ENCODE results near the gene SYNRG.

The SYNRG gene

DNA sequence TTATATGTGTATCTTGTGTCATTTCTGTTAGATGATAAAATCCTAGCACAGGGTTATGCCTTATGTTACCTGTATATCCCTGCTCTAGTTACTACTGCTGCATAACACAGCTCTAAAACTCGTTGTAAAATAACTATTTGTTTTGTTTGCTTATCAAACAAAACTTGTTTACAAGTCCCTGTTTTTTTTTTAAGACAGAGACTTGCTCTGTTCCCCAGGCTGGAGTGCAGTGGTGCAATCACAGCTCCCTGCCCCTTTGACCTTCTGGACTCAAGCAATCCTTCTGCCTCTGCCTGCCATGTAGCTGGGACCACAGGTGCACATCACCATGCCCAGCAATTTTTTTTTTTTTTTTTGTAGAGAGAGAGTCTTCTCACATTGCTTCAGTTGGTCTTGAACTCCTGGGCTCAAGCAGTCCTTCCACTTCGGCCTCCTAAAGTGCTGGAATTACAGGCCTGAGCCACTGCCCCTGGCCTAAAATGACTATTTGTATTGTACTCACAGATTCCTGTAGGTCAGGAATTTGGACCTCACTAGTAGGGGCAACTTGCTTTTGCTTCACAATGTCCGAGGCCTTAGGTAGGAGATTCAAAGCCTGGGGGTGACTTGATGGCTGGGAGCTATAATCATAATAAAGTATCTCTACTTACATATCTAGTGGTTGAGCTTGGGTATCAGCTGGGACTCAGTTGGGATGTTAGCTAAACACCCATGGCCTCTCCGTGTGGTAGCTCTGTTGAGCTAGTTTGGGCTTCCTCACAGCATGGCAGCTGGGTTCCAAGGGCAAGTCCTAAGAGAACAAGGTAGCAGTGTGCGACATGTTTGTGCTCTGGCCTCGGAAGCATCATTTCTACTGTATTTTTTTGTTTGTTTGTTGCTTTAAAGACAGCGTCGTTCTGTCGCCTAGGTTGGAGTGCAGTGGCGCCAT lies 106.9 kb downstream of the SYNRG start:
- DNase-seq (ENCODE audit: low spot score) = no peak

DNA sequence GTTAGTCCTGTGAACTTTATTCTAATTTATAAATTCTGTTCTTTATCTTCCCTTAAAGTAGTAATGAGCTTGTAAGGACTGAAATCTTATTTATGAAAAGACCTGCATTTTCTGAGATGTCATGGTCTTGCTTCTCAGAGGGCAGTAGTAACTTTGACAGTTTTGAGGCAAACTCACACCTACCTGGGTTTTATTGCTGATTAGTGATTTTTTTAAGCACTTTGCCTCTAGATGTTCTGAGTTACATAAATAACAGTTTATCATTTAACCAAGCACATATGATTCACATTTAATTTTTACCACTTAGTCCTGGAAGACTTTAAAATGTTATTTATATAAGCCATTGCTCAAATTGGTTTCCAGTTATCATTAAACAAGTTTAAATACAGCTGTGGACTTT lies 108.8 kb downstream of the SYNRG start:
- DNase-seq (ENCODE audit: low spot score) = no peak

DNA sequence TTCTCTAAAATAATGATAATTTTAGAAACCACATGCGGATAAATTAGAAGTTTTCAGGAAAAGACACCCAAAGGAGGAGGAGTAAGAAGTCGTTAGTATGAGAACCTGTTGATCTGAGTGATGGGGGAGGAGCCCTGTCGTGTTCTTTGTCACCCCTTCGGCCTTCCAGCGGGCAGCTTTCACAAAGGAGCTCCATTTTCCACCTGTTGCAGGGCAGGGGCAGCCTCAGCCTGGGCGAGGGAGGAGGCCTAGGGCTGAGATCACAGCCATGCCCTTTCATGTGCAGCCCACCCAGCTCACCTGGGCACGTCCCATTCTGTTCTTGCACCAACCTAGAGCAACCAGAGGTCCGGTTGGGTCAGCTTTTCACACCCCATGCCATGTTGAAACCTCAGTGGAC lies 114.2 kb downstream of the SYNRG start:
- DNase-seq (ENCODE audit: low spot score) = no peak

DNA sequence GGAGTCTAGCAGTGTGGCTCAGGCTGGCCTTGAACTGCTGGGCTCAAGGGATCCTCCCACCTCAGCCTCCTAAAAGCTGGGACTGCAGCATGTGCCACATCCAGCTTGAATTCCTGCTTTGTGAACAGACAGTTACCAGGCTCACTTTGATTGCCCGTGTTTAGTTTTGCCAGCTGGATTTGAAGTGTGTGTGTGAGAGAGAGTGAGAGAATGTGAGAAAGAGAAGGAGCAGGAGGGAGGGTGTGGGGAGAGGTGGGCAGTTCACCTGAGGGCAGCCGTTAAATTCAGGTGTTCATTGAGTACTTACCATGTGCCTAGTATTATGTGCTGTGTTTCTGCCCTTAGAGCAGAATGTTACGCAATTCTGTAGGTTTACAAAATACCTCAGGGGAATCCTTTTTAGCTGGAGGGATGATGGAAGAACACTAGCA lies 114.8 kb downstream of the SYNRG start:
- DNase-seq (ENCODE audit: low spot score) = no peak

DNA sequence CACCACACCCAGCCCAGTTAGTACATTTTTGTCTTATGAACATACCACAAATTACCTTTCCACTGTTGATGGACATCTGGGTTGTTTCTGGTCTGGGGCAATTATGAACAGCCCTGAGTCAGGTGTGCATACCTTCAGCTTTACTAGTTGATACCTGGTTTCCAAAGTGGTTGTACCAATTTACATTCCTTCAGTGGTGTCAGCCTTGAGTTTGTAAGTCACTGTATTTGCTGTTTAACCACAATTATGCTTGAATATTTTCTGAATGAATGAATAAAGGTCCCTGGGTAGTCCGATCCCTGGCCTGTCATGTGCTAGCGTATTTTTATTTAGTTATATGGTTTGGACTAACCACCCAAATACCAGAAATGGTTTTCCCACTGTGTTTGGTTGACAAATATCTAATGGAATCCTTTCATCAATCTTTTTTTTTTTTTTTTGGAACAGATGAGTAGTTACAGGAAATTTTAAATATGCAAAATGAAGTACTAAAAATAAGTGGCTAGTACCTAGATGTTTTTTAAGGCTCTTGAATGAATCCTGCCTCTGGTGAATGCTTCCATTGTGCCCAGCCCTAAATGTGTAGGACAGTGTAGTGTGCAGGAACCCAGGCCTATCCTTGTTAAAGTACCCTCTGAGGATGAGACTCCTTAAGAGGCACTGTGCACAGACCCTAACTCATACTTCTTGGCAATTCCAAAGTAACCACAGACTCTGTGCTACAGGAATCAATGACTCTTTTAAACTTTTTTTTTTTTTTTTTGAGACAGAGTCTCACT lies 115.8 kb downstream of the SYNRG start:
- no peak for DNase-seq (ENCODE audit: low spot score)

DNA sequence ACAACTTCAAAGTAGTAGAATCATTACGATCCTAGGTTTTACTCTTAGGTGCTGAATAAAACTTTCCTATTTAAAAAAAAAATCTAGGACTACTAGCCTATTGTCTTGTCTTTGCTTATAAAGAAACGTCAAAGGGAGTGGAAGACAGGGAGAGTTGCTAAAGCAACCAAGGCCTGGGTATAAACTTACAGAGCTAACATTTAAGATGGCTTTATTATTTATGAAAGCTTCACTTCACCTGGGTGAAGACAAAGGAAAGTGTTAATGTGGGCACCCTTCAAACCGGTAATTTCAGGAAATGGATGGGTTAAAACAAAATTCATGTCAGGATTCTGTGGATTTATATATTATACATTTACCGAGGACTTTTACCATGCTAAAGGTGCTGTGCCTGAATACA lies 117.1 kb downstream of the SYNRG start:
- DNase-seq (ENCODE audit: low spot score) = no peak

DNA sequence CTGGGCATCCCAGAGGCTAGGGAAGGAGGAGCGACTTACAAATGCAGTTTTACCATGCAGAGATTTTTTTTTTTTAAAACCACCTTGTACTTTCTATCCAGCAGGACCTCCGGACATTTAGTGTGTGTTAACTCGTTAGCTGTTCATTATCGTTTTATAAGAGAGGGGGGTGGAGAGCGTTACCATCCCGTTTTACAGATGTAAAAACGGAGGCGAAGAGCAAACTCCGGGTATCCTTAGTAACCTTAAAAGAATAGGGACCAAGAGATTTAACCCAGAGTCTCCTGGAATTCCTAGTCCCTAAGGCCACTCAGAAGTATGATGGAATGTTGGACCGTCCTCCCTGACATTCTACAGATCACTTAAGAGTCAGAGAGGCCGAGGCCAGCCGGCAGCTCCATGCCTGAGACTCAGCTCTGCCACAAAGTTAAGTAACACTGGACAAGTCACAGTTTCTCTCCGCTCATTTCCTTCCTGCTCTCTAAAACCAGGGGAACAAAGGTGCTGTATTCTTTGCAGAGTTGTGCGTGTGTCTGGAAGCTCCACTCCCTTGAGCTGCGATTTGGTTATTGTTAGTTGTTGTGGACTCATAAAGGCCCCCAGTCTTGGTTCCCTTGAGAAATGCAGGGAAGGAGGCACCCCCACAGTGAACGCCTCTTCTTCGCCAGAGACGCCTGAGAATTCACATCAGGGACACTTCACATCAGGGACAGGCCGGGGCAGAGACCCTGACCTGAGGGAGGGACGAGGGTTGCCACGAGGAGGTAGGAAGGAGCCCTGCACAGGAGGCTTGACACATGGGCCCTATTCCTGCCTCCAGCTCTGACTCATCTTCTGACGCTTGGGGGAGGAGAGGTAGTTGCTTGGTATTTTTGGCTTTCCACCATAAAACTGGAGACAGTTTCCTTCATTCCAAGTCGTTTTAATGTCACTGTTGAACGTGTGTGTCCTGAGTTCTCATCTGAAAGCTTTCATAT lies 118.3 kb downstream of the SYNRG start:
- DNase-seq (ENCODE audit: low spot score) = no peak

DNA sequence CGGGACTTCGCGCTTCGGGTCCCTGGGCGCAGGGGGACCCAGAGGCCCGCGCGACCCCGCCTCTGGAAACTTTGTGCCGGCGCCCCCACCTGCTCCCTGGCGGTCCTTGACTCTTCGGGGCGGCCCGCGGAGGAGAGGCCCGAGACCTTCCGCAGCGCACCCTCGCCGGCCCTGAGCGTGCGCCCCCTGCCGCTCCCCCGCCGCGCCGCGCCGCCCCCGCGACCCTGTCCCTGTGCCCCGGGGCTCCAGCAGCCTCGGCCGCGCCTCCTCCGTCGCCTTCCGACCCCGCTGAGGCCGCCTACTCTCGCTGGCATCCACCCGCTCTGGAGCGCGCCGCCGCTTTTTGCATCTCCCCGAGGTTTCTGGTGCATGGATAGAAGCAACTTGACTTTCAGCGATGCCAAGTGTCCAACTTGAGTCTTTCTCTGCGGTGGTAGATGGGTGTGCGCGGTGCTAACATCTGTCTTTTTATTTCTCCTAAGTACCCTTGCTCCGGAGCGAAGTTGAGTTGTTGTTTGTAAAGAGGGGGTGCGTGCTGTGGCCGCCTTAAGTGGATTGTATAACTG lies 119.1 kb downstream of the SYNRG start:
- no peak for DNase-seq (ENCODE audit: low spot score)

DNA sequence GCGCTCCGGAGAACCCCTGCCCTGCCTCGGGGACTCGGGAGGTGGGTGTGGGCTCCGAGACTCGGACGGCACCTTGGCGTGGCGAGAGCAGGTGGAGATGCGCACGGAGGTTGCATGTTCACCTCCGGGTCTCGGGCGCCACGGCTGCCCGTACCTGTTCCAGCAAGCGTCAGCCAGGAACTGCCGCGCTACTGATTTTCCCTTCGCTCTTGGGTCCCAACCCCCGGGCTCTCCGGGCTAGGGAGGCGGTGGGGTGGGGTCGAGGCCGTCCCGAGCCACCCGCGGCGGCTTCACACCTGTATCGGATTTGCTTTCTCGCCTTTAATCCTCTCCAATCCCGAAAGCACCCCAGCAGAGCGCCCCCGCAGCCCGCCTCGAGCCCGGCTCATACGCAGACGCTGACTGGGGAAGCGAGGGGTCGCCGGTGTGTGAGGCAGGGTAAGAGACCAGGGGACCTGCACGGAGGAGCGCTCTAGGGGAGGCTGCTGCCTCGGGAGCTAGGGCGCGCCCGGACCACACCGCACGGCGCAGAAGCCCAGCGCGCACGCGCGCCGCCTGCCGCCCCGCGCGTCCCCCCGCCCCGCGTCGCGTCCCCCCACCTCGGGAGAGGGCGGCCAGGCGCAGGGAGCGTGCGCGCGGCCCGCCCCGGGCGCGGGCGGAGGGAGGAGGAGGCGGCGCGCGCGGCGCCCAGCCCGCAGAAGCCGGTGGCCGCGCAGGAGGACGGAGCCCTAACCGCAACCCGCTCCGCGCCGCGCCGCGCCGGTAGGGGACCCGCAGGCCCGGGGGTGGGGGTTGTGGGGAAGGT lies 119.8 kb downstream of the SYNRG start, which contains the start of gene DUSP14:
TSS of gene DUSP14 (plus strand) at position 695 of the 805 bp plus-strand sequence. CDS start 22,382 bp downstream, outside the sequence.
- DNase-seq (ENCODE audit: low spot score) = peak; percentile 89

DNA sequence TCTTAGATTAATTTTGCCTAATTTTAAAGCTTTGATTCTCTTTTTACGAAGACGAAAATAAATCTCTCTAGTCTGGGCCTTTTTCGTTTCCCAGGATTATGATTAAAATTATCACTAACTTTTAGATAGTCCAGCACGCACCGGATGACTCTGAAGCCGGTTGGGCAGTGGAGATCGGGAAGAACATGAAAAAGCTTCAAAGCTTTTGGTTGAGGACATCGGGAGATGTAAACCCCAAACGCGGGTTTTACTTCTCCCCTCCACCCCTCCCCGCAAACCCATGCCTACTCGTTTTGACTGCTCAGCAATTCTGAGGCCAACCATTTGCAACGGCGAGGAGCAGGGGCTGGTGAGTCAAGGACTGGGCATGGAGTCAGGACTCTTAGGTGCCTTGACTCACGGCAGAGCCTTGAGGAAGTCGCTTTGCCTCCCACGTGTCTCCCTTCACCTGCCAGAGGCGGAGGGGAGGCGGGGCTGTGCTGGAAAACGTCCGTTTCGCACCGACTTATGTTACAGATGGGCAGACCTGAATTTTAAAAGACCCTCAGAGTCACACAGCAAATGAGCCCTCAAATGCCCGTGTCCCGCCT lies 120.5 kb downstream of the SYNRG start:
- no peak for DNase-seq (ENCODE audit: low spot score)

DNA sequence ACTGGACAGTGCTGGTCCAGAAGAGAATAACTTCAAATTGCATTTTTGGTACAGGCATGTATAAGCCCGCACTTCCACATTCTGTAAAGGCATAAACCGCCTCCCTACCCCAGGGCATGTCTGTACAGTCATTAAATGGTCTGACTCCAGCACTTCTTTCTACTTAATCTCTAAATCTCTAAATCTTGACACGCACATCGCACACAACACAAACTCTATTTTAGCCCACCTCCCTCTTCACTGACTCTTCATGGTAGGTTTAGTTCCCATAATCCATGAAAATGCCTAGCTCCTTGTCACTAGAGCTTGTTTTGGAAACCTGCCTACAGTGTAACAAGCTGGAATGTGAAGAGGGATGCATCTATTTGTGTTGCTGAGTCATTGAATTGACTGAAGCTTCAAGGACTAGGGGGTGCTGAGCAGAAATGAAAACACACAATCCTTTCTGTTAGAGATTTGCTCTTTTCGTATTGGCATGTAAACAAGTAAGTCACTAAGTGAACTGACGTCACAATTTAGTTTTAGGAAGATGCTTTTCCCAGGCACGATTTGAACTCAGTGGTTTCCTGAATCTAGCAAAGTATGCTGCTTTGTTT lies 121.1 kb downstream of the SYNRG start:
- no peak for DNase-seq (ENCODE audit: low spot score)

DNA sequence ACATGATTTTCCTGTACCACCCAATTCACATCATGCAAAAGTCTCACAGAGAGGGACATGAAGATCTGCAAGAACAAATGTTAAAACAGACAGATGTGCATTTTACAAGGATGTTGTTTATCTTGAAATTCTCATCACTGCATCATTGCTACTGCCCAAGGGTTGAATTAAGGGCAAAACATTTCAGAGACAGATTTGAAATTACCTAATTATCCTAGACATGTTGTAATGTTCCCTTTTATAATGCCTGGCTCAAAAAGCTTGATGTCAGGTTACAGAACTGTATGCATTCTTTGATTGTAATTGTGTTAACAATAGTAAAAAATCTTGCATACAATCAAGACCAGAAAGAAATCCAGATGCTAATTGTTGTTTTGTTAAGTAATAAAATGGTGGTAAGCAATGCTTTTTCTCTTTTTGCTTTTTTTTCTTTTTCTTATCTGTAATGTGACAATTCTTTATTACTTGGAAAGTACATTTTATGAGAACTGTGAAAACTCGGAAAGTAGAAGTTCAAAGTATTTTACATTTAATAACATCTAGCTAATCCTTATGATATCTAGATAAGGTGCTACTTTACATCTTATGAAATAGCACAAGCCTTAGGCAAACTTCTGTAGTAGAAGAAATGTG lies 123.2 kb downstream of the SYNRG start:
- DNase-seq (ENCODE audit: low spot score) = no peak

DNA sequence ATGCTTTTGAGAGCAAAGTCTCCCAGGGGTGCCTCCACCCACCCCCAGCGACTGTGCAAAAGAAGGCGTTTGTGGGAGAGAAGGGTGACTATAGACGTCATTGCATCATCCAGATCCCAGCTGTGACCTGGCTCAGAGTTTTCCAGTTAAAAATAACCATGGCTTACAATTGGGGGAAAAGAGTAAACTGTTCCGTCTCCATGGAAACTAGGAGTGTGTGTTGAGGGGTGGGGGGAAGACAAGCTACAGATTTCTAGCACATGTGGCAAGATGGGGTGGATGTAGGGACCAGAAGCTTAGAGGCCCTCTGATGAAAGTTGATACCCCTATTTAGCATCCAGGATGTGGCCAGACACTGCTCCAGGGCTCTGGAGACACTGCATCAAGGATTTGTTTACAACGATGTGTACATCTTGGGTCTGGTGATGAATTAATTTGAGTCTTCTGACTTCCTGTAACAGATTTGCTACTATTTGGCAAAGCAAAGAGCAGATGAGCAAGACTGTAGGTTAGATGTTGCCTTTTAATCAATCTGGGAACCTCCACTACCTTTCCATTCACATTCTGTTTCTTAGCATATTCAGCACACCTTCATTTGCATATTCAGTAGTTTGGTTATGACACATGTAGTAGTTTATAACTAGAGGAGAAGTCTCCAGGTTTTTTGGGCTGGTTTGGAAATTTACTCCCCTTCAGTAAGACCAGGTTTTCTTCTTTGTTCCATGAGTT lies 125.7 kb downstream of the SYNRG start:
- DNase-seq (ENCODE audit: low spot score) = no peak

DNA sequence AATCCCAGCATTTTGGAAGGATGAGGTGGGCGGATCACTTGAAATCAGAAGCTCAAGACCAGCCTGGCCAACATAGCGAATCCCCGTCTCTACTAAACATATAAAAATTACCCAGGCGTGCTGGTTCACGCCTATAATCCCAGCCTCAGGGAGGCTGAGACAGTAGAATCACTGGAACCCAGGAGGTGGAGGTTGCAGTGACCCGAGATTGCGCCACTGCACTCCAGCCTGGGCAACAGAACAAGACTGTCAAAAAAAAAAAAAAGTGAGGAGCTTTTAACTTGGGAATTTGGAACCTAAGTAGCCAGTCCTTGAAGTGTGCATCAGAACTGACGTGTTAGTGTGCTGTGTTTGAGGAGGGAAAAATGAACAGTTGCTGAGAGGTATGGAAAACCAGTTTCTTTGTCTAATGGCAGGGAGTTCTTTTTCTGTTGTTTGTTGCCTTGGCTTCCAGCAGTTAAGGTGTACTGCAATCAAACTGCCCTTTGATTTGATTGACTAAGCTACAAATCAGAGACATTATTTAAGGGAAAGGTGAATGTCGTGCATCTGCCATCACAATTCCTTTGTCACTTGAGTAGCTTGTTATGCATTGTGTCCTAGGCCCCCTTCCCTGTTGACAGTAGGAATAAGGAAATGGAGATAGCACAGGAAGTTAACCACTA lies 128.1 kb downstream of the SYNRG start:
- no peak for DNase-seq (ENCODE audit: low spot score)

DNA sequence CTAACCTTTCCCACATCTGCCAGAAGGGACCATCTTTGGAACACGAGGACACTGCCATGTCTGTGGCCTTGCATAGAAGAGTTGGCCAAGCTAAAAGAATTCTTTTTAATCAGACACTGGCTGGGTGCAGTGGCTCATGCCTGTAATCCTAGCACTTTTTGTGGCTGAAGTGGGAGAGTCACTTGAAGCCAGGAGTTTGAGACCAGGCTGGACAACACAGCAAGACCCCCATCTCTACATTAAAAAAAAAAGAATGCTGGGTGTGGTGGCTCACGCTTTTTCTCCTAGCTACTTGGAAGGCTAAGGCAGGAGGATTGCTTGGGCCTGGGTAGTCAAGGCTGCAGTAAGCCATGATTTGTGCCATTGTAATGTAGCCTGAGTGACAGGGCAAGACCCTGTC lies 128.8 kb downstream of the SYNRG start:
- DNase-seq (ENCODE audit: low spot score) = no peak

DNA sequence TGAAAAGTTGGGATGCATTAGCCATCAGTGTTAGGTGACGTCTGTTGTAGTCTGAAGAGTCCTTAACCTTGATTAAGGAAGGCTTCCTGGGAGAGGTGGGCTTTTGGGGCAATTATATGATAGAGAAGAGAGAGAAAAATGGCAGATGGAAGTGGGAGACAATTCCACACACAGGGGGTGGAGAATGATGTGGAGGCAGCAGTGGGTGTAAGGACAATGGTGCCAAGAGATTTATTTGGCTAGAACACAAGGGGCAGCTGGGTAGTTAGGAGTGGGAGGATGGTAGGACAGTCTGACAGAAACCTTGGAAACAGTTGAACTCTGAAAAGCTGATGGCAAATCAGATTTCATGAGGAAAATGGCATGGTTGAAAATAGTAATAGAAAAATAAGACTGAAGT lies 130.2 kb downstream of the SYNRG start:
- DNase-seq (ENCODE audit: low spot score) = no peak

DNA sequence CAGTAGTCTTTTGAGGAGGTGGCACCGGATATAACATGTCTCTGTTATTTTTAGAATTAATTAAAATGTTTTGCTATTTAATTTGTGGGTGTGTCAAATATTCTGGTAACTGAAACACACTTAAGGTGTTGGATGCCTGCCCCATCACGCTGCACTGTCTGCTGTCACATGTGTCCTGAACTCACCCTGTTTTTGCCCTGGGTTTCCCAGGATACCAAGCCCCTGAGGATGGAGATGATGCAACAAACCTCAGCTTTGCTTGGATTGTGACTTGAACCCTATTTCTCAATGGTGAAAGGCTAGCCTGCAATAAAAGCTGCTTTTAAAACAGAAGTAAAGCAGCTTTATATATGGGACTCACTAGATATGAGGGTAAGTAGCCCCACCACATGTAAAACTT lies 131.0 kb downstream of the SYNRG start:
- DNase-seq (ENCODE audit: low spot score) = no peak

Data from left forelimb (tissue), 1 donor.